Suppressor macrophage (primary cell): Measurements from ENCODE around the gene PSMD6.

Experiments
- DNase-seq, 4 experiments: peaks; one replicate each; pipeline ENCODE4 v3.0.0-alpha.2; 2020 to 2022
- total RNA-seq, 17 experiments: gene quantifications; one replicate each; lab custom pipeline; 2026; ENCODE audit warnings: mixed read lengths in 6 of 17, inconsistent platforms in 3 of 17; lab: John Stamatoyannopoulos, UW

The PSMD6 gene
- 56.2 to 92.1 (median 68.9) reads per million in 17 experiments for total RNA-seq

DNA sequence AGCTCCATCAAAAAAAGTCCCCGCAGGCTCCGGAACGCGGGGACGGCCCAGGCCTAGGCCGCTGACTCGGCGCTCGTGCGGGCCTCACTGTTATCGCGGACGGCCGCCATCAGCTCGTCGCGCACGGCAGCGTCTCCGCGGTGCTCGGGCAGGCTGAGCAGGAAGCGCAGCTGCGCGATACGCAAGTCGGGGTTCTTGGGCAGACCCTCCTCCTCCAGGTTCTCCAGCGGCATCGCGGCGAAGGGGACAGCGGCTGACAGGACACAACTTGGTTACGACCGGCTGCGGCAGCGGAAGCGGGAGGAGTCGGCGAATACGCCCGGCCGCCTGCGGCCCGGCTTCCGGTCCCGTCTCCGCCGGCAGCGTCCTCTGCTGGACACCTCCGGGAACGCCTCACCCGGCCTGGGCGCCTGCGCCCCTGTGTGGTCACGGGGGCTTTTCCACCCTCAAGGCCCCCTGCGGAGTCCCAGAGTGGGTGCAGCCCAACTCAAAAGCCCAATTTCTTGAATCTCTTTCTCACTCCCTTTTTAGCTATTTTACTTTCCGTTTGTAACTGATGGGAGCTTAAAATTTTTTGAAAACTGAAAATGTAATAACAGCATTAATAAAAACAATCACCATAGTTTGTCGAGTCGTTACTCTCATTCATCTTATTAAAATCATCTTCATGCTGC is at the start of gene PSMD6:
Gene PSMD6 (minus strand): TSS at position 308 of the 674 bp plus-strand sequence. CDS start 75 bp downstream, at position 233.
- peak; percentile 91 to 96 (median 94) for DNase-seq

DNA sequence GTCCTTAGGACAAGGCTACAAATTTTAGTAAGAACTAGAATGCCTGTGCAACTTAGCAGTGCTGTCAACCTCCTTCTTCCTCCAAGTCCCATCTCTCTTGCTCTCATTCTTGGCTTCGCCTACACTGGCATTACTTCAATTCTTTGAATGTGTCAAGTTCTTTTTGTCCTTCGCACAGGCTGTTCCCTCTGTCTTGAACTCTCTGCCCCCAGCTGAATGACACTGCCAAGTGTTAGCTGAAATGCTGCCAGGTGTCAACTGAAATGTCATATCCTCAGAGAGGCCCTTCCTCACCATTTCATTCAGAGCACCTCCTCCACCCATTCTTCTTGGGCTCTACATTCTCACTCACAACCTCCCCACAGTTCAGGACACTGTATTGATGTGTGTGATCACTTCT is 48.8 kb upstream of the PSMD6 start:
- no peak for DNase-seq

GRCh38 chr3:64070704-64071103 is 47.4 kb upstream of the PSMD6 start:
- DNase-seq, result no peak

GRCh38 chr3:64067506-64068346 is 44.4 kb upstream of the PSMD6 start:
- DNase-seq, result no peak

- DNase-seq, result no peak
Measured at GRCh38 chr3:64064804-64065203, 41.5 kb upstream of the PSMD6 start.

DNA sequence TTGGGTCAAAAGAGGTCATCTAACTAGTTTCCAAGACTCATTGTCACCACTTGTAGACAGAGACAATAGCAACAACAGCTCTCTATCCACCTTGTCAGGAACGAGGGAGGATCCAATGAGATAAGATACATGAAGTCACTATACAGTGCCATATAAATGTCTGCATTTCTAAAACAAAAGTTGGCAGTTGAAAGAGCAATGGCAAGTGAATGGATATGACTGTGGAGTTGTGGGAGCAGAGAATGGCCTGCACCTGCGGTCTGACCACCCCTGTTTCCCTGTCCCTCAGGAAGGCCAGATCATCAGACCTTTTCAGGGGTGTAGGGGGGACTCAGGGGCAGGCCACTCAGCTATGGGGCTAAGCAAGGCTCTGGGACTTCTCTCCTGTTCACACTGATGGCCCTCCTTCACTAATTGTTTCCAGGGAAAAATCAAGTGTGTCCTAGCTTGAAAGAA is 40.7 kb upstream of the PSMD6 start:
- DNase-seq, result no peak

DNA sequence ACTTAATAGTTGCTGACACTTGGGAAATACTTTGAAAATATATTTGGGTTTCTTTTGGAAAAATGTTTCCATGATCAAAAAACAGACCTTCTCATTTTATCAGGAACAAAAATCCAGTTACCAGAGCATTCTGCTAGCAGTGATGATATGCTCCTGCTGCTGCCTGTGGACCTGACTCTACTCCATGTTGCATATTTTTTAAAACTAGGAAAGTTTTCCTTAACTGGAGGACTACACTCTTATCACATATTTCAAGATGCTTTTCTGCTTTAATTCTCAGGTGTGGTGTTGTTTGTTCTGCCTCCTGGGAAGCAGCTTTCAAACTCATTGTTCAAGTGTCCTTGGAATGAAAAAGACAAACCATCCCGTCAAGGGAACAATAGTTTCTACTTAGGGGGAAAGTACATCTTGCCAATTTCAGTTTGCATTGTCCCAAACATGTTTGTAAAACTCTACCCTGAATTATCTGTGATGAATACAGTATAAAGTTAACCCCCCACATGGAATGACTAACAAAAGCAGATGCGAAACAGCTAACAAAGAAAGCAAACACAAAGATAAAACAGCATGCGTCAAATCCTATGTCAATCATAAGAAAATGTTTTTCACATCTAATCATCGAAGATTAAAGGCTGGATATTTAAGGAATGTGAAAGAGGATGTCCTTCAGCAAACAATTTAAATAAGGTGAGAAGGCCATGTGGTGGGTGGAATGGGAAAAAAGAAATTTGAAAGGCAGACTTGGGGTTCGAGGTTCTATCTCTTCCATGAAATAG is 40.1 kb upstream of the PSMD6 start:
- DNase-seq, result no peak

GRCh38 chr3:64061628-64062027 is 38.3 kb upstream of the PSMD6 start:
- DNase-seq, result no peak

DNA sequence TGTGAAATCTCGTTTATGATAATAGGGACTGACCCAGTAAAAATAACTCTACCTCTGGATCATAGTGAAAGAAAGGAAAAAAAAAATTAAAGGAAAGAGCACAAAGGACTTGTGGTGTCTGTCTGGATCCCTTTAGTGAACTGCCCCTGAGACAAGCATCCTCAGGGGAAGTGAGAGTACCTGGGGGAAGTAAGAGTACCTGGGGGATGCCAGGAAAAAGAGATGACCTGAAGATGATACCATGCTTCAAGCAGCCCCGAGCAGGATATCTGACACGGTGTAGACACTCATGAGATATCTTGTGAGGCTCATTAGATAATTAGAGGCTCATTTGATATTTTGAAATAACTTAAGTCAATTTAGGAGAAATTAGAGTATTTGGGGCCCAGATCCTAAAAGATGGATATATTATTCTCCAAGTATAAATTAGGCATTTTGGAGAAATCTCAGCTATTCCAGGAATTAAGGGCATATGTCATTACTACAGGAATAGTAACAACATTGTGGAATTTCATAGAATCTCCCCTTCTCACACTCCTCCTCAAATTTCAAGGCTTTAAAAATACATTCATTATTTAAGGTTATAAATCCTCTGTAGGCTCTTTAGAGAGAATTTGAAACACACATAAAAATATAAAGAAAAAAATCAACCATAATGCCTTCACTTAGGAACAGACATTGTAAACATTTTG is 36.3 kb upstream of the PSMD6 start:
- no peak for DNase-seq

- no peak for DNase-seq
Measured at GRCh38 chr3:64058566-64058965, 35.3 kb upstream of the PSMD6 start.

DNA sequence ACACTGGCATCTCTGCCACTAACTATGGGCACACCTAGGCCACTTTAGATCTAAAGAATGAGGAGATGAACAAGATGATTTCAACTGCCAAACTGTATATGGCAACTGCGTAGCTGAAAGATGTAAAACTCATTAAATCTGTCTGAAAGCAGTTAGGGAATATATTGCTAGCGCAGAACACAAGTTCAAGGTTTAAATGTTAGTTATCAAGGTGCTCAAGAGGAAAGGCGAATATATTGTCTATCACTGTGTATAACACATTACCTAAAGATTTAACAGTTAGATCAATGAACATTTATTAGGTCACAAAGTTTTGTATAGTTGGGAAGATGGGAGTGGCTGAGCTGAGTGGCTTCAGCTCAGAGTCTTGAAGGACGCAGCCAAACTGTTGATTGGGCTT is 33.9 kb upstream of the PSMD6 start:
- DNase-seq, result no peak

DNA sequence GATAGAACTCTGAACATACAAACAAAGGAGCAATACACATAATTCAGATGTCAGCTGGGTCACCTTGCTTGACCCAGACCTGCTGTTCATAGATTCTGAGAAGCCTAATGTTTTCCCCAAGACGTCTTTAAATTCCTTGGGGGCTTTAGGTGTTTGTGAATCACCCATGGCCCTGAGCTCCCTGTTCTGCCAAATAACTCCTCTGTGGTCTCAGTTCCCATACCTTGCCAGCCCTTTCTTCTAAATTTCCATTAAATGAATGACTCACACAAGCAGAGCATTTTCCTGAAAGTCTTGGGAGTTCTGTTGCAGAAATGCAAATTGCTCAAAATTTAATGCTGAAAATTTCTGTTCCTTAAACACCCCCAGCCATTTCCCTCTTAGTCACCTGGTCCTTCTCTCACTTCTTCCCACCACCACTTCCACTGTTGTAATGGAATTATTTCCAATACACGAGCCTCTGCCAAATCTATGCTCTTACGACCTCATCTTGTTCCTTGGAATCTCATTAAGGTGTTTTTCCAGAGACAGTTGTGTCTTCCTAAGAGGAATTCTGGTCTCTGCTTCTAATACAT is 33.4 kb upstream of the PSMD6 start:
- no peak for DNase-seq

- no peak for DNase-seq
Measured at GRCh38 chr3:64055076-64055475, 31.8 kb upstream of the PSMD6 start.

DNA sequence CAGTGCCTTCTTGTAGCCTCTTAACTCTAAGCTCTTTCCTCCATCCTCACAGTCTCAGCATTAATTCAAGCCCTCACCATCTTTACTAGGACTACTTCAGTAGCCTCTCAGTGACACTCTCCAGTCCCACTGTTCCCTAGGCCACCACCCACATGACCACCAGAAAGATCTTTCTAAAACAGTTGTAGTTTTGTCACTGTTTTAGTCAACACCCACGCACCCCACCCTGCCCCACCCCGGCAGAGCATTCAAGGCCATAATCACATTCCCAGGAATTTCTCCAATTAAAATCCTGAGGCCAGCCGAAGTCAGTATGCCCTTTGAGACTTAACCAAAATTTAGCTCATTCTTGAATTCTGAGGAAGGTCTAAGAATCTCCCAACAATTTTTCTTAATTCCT is 31.2 kb upstream of the PSMD6 start:
- DNase-seq, result no peak

GRCh38 chr3:64053581-64053980 is 30.3 kb upstream of the PSMD6 start:
- no peak for DNase-seq

DNA sequence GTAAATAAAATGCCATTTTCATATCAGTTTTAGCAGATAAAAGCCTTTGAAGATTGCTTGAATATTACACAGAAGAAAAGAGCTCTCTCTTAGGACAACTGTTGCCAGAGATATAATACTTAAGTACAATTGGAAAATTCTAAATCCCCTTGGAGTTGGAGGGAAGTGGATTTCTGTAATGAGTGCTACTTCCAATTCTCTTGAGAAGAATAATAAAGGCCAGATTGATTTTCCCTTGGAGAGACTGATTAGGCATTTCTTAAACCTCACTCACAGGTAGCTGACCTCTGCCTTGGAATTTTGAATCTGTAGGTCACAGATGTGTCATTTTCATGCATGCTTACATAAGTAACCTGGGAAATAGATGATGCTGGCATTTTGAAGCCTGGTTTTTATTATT is 29.8 kb upstream of the PSMD6 start:
- DNase-seq, result no peak

GRCh38 chr3:64049832-64050231 is 26.5 kb upstream of the PSMD6 start:
- DNase-seq, result no peak

GRCh38 chr3:64049136-64049535 is 25.8 kb upstream of the PSMD6 start:
- peak in 2 of 4 experiments; percentile 13 to 28 for DNase-seq

DNA sequence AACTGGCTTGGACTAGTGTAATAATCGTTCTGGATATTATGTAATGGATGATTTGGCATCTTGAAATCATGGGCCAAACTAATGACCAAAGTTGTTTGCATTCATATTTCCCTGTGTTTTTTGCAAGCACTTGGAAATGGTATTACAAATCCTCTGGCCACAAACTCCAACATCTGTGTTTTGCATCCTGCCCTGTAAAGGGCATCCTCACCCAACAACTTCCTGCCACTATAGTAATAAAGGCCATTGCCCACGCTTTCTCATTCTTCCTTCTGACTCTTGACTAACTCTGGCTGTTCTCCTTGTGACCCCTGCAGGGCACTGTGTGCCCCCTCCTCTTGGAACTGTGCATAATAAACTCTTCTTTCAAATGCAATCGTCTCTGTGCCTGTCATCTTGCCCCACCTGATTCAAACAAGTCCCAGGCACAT is 25.4 kb upstream of the PSMD6 start:
- peak; percentile 35 to 79 (median 52) for DNase-seq

DNA sequence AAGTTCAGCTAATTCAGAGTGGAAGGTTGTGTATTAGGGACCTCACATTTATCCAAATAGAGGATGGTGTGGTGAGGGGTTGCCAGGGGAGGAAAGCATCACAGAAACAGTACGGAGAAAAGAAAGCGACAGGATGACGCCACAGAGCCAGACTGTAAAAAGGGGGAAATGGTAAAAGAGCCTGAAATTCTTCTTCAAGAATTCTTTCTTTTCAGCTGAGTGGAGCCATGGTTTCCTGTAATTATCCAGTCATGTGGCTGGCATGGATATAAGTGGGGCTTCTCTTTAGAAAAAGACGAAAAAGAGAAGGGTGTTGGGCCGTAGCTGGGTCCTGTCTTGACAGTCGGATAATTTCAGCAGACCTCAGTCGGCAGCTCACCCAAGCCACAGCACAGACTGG is 24.5 kb upstream of the PSMD6 start:
- no peak for DNase-seq

- no peak for DNase-seq
Measured at GRCh38 chr3:64046996-64047594, 23.8 kb upstream of the PSMD6 start.

GRCh38 chr3:64046592-64046991 is 23.3 kb upstream of the PSMD6 start:
- DNase-seq, result no peak
